NCI-H446 treated with DMSO at 0.1 percent for 48 hours (cell line): ENCODE results near the gene IQCC.
A peak's percentile ranks its signal among the peaks of the same experiment; 100 is the strongest.

Experiments used
- DNase-seq: peaks from one replicate; lab custom pipeline; 2025; lab: John Stamatoyannopoulos, UW

Gene IQCC

GRCh38 chr1:32195972-32196823 lies 9.3 kb upstream of the IQCC start:
- no peak for DNase-seq

GRCh38 chr1:32197074-32197473 lies 8.4 kb upstream of the IQCC start:
- DNase-seq, result no peak

DNA sequence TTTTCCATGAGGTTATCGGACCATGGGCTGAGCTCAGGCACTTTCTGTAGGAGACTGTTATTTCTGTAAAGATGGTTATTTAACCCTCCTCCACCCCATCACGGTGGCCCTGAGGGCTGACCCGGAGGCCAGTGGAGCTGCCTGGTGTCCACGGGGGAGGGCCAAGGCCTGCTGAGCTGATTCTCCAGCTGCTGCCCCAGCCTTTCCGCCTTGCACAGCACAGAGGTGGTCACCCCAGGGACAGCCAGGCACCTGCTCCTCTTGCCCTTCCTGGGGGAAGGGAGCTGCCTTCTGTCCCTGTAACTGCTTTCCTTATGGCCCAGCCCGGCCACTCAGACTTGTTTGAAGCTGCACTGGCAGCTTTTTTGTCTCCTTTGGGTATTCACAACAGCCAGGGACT lies 7.6 kb upstream of the IQCC start:
- DNase-seq, result no peak

GRCh38 chr1:32198237-32199042 lies 7.0 kb upstream of the IQCC start:
- DNase-seq, result no peak

- DNase-seq, result no peak
Observed at GRCh38 chr1:32199043-32199716, 6.3 kb upstream of the IQCC start.

GRCh38 chr1:32199717-32200072 lies 5.8 kb upstream of the IQCC start:
- no peak for DNase-seq

DNA sequence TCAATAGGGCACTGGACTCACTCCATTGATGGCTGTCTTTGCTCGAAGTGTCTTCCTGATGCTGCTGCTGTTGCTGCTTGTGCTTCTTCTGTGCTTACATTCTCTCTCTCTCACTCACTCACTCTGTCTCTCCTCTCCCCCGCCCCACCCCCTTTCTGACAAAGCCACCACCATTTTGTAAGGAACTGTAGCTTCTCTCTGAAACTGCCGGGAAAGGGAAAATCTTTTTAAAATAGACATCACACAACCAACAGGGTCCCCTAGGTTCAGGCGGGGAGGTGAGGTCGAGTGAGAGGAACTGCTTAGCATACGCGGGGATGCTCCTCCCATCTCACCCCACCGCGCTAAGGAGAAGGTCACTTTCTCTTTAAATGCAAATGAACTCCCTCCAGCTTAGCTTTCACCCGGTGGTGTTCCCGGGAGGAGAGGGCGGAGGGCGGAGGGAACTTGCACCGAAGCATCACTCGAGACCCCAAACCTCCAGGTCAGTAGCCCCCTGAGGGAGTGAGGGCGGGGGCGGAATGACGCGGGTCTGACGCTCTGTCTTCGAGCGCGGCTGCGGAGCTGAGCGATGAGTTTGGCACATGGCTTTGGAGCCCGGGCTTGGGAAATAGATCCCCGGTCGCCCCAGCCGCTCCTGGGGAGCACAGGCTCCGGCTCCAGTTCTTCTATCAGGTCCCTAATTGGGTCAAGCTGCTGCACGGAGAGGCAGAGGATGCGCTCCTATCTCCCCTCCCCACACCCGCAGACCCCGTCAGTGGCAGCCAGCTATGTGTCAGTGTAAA lies 5.1 kb upstream of the IQCC start, which contains the start of gene CCDC28B:
Gene CCDC28B (plus strand): TSS at position 370 of the 785 bp plus-strand sequence. CDS start 1,341 bp downstream, outside the sequence.
- DNase-seq, result peak; percentile 43

- DNase-seq, result no peak
Observed at GRCh38 chr1:32201011-32201855, 4.2 kb upstream of the IQCC start.

DNA sequence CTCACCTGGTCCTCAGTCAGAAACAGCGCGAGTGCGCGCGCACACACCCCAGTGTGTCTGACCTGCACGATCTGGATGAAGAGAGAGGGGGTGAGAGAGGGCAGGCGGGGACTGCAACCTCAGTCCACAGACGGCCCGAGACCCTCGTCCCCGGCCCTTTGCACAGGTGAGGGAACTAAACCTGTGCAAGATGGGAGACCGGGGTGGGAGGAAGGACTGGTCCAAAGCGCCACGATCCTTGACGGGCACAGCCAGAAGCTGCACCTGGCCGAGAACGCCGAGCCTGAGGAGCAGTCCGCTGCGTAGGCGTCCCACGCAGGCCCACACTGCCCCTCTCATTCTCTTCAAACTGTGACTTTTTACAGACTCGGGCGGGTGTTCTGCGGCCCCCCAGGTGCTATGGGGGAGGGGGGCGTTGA lies 519 bp upstream of the IQCC start:
- no peak for DNase-seq

DNA sequence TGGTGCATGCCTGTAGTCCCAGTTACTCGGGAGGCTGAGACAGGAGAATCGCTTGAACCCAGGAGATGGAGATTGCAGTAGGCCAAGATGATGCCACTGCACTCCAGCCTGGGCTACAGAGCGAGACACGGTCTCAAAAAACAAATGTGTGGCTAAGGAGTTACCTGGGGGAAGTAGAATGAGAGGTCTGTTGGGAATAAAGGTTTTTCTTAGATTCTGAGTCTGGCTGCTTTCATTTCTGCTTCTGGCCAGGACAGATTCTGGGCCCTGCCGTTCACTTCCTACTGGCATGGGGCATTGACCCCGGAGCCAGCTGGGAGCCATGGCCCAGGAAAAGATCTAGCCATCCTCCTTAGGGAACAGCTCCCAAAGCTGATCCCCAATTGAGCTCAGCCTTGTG lies 3.0 kb downstream of the IQCC start:
- DNase-seq, result no peak

DNA sequence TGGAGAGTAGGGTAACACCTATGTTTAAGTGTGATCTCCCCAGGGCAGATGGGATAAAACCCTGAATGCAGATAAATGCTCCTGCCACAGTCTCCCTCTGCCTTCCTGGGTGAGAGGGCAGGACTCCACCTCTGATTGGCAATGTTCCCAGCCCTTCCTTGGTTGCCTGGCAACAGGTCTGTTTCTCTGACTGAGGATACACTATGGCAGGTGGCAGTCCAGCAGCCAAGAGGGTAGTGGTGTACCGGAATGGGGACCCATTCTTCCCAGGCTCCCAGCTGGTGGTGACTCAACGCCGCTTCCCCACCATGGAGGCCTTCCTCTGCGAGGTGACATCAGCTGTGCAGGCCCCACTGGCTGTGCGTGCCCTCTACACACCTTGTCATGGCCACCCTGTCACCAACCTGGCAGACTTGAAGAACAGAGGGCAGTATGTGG lies 3.4 kb downstream of the IQCC start, which contains the start of gene DCDC2B:
Gene DCDC2B (plus strand): TSS at position 199 of the 438 bp plus-strand sequence. CDS start 5 bp downstream, at position 204.
- peak; percentile 8 for DNase-seq

DNA sequence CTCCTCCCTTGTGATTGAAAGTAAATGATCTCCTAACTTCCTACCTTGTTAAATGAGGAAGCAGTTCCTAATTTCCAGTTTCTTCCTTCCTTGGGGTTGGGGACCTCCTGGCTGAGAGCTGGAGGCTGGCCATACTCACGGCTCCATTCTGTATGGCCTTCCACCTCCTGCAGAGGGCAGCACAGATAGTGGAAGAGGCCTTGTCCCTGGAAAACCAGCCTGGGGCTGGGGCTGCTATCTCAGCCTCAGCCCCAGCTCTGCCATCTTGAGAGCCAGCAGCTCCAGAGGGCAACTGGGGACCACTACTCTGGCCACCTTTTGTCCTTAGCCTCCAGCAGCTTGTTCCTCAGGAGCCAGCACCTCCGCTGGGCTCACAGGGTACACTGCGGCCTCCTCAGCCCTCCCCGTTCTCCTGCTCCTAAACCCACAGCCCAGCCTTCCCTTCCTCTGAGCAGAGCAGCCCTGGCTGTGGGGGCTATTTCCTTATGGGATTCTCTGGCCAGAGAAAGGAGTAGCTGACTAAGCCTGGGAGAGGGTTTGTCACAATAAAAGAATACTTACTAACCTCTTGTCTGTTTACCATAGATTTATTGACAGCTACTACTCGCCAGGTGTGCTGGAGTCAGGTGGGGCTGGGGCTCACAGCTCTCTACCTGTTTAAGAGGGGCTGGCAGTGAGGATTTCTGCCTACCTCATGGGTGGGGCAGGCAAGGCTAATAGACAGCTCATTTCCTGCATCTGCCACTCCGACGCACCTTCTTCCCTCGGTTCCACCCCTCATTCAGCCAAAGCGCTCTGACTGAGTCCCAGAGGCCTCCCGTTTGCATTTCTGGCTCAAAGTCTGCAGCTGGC lies 10.4 kb downstream of the IQCC start:
- DNase-seq, result peak; percentile 33

DNA sequence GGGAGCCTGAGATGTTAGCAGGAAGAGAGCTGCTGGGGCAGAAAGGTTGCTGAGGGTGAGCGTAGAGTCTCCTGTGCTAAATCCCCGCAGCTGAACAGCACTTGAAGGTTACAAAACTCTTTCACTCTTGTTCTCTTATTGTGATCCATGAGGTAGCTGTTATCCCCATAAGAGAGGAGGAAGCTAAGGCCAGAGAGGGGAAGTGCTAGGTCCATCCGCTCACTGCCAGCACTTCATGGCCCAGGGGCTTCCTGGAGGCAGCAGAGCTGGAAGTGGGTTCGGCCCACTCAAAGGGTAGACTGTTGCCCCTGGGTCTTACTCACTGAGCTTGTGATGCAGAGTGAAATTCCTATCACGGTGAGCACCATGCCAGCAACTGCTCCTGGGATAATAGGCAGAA lies 11.1 kb downstream of the IQCC start:
- no peak for DNase-seq

- DNase-seq, result no peak
Observed at GRCh38 chr1:32219022-32219421, 13.6 kb downstream of the IQCC start.

- DNase-seq, result no peak
Observed at GRCh38 chr1:32220746-32221580, 15.5 kb downstream of the IQCC start.

DNA sequence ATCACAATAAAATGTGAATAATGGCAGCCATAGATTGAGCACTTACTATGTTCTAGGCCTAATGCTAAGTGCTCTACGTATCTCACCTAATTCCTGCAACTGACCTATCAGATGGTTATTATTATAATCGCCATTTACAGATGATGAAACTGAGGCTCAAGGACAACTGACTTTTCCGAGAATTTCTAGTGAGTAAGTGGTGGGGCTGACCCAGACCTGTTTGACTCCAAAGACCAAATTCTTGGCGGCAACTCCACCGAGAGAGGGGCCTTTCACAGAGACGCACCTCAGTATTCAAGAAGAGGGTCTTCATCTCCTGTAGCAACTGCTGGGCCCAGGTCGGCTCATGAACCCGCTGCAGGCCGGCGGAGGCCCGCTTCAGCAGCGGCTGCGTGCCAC lies 16.1 kb downstream of the IQCC start:
- DNase-seq, result no peak

DNA sequence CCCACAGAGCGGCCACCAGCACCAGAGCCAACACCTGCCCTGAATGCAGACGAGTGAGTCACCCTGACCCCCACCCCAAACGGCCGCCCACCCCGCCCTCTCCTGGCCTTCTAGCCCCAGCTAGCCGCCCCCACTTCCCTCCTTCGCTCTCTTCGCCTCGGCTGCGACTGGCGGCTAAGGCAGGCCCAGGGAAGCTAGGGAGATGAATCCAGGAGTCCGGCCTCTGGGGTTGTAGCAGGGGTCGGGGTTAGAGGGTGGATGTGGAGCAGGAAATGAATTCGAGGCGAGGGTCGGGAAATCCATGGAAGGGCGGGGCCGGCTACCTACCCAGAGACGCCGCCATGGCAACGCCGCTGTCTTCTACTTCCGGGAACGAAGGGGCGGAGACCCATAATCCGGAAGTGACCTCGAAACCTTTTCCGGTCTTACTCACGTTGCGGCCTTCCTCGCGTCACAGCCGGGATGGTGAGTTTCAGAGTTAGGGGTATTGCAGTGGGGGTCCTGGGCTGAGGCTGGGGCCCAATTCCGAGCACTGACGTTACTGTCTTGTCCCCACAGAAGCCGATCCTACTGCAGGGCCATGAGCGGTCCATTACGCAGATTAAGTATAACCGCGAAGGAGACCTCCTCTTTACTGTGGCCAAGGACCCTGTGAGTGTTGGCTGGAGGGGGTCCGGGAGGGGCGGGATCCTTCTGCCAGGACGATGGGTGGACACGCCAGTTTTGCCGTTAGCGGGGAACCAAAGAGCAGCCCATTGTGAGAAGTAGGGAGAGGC lies 16.7 kb downstream of the IQCC start, which contains the start of the genes EIF3I and TMEM234:
Gene EIF3I (plus strand): TSS at position 428 of the 776 bp plus-strand sequence. CDS start 35 bp downstream, at position 463.
Gene TMEM234 (minus strand): TSS at position 374 of the 776 bp plus-strand sequence. CDS start 31 bp downstream, at position 343.
- DNase-seq, result peak; percentile 69

DNA sequence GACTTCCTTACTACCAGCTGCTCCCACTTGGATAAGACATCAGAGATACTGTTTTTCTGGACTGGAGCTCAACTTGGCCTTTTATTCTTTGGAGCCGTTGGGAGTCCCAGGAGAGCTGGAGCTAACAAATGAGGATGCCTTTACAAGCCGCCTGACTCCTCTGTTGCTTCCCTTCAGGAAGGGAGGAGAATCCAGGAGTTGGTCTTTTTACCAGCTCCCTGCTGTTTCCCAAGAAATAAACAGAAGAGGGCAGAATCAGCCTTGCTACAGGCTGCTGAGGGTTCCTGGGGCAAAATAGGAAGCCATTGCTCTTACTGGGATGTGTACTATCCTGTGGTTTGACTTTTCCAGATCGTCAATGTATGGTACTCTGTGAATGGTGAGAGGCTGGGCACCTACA lies 18.2 kb downstream of the IQCC start:
- DNase-seq, result no peak
